CD4-positive, alpha-beta T cell treated with Interleukin-6 for 4 hours (primary cell): ENCODE data around the gene FHOD1.

Experiments
- DNase-seq: peaks from one replicate; pipeline ENCODE4 v3.0.0-alpha.2; 2020; ENCODE audit warnings: mixed read lengths

Gene FHOD1

DNA sequence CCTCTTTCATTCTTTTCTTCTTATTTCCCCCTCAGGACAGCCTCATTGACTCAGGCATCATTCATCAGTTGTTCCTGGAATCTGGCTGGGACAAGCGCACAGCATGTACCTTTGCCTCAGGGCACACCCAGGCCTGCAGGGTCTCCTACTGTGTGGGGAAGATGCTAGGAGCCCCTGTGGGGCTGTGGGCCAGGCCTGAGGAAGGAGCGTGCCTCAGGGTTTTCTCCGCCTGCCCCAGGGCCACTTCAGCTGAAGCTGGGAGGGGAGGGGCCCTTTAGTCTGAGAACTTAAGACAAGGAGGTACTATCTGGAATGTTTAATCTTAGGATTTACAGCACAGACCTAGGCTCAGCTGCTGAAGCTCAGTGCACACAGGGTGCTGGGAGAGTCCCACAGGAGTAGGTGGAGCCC is 40.4 kb downstream of the FHOD1 start:
- DNase-seq: no peak

DNA sequence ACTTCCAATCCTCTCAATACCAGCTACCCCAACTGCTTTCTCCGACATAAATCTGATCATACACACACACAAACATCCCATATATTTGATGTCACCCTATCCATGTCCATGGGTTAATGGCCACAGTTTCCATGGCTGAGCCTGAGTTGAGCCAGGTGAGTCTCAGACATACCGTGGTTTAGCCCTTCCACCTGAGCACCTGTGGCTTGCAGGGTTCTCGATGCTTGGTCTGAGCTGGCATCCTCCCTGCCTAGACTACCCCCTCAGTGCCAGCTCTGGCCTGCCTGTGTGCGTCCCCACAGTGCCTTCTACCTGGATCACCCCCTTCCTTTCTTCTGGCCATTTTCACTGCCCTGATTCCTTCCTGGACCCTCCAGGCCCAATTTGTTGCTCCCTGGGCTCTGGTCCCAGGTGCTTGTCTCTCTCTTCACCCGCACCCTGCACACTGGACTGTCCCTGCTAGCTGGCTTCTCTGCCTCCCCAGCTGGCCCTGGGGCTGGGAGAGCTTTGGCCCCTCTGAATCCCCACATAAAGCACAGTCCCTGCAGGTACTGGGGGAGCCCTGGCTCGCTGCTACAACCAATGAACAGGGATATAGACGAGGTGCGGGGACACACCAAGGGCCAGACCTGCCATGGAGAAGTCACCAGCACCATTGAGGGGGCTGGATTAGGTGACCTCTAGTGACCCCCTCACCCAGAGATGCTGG is 41.0 kb downstream of the FHOD1 start:
- no peak for DNase-seq

DNA sequence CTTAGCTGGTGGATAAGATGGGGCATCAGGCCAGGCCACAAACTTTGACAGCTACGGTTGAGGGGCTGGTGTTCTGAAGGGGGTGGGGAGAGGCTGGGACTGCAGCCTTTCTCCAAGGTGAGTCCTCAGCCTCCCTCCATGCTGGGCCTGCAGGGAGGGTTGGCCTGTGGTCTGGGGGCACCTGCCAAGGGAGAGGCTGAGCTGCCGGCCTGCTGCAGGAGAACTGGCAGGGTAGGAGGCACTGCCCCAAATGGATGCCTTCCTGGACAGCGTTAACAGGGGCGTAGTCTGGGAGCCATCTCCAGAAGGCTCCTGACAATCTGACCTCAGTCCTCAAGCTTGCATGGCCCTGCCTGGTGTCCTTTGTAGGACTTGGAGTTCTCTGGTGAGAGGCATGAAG is 43.2 kb downstream of the FHOD1 start:
- DNase-seq: no peak

DNA sequence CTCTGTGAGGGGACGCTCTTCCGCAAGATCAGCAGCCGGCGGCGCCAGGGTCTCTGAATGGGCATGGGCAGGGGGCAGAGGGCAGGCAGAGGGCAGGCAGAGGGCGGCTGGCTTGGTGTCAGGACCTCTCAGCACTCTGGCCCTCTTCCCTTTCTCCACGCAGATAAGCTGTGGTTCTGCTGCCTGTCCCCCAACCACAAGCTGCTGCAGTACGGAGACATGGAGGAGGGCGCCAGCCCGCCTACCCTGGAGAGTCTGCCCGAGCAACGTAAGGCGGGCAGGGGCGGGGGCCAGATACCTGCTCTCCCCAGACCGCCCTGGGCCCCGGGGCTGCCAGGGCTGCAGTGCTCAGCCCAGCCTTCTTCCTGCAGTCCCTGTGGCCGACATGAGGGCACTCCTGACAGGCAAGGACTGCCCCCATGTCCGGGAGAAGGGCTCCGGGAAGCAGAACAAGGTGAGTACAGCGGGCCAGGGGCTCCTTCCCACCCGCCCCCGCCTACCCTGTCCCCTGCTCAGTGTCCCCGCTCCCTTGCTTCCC is 44.3 kb downstream of the FHOD1 start:
- no peak for DNase-seq

DNA sequence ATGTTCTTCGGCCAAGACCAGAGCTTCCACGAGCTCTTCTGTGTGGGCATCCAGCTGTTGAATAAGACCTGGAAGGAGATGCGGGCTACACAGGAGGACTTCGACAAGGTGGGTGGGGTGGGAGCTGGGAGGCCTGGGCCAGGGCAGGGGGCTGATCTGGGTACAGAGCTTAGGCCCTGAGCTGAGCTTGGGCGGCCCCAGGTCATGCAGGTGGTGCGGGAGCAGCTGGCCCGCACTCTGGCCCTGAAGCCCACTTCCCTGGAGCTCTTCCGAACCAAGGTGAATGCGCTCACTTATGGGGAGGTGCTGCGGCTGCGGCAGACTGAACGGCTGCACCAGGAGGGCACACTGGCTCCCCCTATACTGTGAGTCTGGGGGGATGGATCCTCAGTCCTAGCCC is 44.9 kb downstream of the FHOD1 start:
- DNase-seq: no peak

DNA sequence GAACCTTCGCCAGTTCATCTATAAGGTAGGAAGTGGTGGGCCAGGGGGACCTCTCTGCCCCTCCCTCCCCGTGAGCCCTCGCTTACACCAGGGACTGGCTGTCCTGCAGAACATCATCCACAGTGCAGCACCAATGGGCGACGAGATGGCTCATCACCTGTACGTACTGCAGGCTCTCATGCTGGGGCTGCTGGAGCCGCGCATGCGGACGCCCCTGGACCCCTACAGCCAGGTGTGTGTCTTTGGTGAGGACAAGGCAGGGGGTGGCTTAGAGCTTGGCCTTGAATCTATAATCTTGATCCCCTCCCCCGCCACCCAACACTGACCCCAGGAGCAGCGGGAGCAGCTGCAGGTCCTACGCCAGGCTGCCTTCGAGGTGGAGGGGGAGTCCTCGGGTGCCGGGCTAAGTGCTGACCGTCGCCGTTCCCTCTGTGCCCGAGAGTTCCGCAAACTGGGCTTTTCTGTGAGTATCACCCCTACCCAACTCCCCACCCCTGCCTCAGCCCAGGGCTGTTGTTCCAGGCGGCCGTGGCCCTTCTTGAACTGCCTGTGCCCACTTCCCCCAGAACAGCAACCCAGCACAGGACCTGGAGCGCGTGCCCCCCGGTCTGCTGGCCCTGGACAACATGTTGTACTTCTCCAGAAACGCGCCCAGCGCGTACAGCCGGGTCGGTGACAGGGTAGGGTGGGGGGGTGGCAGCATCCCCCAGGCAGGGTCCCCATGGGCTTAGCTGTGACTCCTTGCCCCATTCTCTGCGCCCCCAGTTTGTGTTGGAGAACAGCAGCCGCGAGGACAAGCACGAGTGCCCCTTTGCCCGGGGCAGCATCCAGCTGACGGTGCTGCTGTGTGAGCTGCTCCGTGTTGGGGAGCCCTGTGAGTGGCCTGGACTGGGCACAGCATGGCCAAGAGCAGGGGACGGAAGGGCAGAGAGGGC is 45.6 kb downstream of the FHOD1 start:
- DNase-seq: no peak

DNA sequence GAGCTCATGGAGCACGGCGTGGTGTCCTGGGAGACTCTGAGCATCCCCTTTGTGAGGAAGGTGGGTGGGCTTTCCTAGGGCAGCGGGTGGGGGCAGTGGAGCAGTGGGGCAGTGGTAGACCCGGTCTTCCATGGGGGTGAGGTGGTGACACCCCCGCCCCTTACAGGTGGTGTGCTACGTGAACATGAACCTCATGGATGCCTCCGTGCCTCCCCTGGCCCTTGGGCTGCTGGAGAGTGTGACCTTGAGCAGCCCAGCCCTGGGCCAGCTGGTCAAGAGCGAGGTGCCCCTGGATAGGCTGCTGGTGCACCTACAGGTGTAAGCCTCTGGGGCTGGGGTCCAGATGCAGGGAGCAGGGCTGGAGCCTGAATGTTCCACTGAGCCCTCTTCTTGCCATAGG is 46.8 kb downstream of the FHOD1 start:
- no peak for DNase-seq

DNA sequence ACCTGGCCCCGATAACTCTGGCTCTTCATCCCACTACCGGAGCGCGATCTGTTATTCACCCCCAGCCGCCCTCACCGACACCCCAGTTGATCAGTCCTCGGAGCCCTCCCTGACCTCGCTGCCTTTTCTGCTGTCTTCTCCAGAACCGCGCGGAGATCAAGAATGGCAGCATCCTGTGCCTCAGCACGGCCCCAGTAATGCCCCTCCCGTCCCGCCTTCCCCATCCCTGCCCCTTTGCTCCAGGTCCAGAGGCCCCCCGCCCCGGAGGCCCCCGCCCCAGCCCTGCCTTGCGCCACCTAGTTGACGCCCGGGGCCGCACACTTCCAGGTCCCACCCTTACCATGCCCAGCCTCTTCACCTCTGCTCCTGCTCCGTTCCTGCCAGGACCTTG is 47.5 kb downstream of the FHOD1 start:
- DNase-seq: no peak

DNA sequence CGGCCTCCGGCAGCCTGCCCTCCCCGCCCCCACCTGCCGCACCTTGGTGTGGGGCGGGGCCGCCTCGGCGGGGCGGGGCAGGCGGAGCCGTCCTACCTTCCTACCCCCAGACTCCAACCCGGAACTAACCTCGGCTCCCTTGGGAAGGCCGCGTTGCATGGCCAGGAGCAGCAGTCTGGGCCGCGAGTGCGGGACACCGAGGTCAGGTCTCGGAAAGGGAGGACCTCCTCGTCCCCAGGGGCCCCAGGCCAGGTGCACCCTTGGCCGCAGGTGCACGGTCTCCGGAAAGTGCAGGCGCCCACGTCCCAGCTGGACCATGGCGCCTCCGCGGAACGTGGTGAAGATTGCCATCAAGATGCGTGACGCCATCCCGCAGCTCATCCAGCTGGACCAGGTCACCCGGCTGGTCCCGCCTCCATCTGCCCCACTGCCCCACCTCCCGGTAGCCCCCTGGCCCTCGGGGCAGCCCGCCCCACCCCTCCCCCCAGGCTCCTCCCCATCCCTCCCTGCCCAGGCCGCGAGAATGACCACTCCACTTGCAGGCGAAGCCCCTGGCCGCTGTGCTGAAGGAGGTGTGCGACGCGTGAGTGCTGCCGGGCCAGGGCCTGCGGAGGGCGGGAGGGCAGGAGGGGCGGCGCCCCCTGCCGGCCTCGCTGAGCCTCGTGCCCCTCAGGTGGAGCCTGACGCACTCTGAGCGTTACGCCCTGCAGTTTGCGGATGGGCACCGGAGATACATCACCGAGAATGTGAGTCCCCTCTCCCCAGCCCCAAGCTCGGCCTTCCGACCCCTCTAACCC is 48.1 kb downstream of the FHOD1 start, which contains the start of gene ELMO3:
ELMO3 (plus strand) TSS at position 121 of the 797 bp plus-strand sequence; CDS start at position 317, 196 bp downstream.
- no peak for DNase-seq

DNA sequence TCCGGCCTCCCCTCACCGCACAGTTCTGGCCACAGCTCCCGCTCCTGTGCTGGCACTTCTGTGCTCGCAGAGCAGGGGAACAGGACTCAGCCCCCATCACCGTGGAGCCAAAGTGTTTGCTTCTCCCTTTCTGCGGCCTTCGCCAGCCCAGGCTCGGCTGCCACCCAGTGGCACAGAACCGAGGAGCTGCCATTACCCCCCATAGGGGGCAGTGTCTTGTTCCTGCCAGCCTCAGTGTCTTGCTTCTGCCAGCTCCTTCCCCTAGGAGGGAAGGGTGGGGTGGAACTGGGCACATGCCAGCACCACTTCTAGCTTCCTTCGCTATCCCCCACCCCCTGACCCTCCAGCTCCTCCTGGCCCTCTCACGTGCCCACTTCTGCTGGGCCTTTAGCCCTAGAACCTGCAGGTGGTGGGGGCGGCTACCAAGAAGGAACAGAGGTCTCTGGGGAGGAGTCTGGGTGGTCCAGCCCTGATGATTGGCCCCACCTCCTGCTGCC is 49.0 kb downstream of the FHOD1 start:
- no peak for DNase-seq

DNA sequence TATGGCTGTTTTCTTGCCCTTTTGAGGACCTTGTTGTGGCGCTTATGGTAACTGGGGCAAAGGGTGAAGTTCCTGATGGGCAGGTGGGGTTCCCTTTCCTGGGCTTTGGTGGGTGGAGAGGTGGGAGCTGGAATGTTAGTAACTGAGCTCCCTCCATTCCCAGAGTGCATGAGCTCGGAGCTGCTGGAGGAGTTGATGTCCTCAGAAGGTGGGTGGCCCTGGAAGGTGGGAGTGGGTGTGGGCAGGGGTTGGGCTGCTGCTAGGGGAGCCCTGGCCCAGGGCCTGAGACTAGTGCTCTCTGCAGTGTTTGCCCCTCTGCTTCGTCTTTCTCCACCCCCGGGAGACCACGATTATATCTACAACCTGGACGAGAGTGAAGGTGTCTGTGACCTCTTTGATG is 49.6 kb downstream of the FHOD1 start:
- DNase-seq: no peak

DNA sequence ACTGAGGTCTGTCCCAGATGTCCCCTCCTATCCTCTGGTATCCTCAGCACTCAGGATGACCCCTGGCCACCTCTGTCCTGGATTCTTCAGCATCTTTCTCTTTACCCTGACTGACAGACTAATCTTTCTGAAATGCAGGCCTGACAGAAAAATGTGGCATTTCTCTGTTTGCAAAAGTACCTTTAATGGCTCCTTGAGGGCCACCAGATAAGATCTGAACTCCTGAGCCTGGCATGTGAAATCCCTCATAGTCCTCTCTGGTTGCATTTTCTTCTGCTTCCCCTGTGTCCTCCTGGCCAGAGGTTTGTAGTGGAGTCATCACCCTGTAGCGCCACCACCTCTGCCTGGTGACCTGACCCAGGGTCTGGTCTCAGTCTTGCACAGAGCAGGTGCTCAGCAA is 50.4 kb downstream of the FHOD1 start:
- no peak for DNase-seq

DNA sequence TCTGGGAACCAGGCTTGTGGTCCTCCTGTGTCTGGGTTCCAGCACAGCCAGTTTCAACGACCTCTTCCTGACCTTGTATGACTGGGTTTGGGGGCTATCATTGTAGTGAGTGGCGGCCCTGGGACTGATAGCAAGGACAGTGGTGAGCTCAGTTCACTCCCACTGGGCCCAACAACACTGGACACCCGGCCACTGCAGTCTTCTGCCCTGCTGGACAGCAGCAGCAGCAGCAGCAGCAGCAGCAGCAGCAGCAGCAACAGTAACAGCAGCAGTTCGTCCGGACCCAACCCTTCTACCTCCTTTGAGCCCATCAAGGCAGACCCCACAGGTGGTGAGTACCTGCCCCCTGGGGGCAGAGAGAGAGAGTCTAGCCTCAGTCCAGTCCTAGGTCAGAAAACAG is 51.6 kb downstream of the FHOD1 start:
- no peak for DNase-seq

DNA sequence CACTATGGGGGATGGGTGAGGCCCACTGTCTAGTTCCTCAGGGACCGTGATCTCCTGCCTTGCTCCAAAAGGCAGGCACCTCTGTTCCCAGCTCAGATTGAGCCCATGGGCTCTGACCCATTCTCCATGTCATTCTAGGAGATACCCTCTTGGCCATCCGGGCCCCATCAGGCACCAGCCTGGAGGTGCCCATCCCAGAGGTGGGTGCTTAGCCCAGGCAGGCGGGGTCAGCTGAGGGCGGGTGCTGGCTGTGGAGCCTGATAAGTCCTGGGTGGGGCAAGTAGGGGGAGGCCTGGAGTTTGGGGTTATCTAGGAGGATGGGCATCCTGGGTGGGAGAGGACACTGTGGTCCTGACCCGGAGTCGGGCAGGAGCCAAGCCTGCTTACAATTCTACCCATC is 53.0 kb downstream of the FHOD1 start:
- DNase-seq: no peak

DNA sequence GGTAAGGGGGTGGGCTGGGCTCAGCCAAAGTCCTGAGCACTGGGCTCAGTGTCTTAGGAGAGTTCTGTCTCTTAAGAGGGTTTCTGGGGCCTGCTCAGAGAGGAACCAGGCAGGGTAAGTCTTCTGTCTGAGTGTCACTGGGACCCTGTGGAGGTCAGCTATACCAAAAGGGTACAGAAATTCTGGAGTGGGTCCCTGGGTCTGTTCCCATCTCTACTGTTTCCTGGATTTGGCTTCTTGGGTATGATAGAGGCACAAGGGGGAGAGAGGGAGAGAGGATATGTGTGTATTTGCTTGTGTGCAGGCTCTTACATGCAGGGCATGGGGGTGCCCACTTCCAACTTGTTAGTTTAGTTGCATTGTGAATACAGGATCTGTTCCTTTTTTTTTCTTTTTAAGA is 53.7 kb downstream of the FHOD1 start:
- no peak for DNase-seq

DNA sequence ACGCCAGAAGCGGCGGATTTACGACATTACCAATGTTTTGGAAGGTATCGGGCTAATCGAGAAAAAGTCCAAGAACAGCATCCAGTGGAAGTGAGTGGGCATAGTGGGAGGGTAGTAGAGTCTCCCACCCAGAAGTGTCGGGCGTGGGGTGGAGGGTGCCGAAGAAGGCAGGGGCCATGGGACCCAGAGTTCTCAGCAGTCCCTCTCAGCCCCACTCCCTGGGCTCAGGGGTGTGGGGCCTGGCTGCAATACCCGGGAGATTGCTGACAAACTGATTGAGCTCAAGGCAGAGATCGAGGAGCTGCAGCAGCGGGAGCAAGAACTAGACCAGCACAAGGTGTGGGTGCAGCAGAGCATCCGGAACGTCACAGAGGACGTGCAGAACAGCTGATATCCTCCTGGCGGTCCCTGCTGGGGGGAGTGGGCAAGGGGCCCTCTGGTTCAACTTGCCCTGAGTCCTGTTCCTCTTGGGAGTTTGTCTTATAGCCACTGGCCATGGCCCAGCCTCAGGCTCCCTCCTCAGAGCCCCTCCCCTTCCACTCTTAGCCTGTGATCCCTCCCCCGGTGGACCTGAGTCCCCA is 54.4 kb downstream of the FHOD1 start:
- no peak for DNase-seq

DNA sequence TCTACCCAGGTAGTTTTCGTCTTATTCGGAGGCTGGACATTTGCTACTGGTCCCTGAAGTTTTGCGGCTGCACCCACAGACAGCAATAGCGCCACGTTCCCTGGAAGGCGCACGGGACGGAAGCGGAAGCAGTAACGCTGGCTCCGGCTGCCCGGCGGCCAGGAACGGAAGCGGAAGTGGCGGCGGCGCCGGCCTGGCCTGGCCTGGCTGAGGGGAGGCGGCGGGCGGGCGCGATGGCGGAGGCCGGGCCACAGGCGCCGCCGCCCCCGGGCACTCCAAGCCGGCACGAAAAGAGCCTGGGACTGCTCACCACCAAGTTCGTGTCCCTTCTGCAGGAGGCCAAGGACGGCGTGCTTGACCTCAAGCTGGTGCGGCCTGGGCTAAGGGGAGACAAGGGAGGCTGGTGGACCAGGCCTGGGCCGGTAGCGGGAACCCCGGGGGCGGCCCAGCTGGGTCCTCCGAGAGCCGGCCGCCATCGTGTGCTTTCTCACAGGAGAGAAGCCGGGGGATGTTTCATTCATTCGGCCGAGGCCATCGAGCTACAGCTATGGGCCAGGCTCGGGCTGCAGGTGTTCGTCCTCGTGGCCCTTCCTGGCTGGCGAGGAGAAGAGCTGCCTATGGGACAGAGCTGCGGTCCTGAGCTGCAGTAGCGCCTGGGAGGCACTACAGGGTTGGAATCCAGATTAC is 55.1 kb downstream of the FHOD1 start, which contains the start of gene E2F4:
E2F4 (plus strand) TSS at position 161 of the 687 bp plus-strand sequence; CDS start at position 234, 73 bp downstream.
- DNase-seq: peak; percentile 89

DNA sequence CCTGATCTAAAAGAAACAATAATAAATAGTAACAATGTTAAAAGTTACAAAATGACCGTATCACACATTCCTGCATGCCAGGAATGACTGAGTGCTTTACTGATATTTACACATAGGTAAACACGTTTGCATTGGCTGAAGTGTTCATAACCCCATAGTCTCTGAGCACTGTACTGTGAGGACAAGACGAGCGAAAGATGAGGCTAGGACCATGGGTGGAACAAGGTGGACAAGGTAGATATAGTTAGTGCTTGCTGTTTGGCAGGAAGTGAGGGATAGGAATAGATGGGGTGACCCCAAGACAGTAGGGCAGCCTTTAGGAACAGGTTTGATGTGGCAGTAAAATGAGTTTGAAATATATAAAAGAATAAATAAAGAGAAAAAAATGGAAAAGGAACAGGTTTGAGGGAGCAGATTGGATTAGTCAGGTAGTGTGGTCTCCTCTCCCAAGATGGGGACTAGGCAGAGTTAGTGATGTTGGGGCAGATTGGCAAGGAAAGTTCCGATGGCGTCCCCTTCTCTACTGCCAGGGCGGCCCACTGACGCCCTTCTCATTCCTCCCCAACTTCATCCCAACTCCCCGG is 55.8 kb downstream of the FHOD1 start:
- DNase-seq: no peak

DNA sequence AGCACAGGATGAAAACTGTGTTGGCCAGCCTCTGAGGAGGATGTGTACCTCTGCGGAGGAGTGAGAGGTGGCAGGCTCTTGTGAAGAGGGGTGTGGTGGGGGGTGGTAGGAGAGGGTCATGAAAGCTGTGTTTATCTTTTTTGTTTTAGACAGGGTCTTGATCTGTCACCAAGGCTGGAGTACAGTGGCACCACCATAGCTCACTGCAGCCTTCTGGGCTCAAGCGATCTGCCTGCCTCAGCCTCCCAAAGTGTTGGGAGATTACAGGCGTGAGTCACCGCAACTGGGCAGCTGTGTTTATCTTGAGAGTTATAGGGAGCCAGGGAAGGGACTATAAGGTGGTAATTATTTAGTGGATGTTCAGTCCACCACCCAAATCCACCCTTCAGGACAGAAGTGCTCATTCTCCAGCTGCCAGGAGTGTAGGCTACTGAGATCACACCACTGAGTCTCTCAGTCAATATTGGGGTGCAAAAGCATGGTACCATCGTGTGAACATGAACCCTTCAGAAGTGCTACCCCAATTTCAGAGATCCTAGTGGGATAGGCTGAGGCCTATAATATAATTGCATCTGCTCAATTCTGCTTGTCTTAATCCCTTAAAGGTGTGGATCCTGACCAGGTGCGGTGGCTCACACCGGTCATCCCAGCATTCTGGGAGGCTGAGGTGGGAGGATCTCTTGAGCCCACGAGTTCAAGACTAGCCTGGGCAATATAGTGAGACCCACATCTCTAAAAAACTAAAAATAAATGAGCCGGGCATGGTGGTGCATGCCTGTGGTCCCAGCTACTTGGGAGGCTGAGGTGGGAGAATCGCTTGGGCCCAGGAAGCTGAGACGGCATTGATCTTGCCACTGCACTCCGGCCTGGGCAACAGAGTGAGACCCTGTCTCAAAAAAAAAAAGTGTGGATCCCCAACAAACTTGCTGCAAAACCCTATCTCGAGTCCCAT is 56.6 kb downstream of the FHOD1 start:
- DNase-seq: no peak

DNA sequence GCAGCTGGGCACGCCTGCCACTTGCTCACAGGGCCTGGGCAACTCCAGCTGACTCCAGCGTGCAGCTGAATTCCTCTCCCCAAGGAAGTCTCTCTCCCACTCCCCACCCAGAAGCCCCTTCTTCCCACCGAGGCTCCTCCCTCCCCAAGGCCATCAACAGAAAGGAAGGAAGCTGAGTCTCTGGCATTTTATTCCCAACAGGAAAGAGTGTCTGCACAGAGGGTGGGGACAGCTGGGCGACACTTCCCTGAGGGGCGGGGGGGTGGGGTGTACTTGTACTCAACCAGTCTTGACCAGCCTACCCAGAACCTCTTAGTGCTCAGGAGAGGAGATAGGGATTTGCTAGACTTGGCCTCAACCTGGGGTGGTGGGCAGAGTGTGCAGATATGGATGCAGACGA is 57.2 kb downstream of the FHOD1 start, which contains the start of gene EXOC3L1:
EXOC3L1 (minus strand) TSS at position 96 of the 400 bp plus-strand sequence. CDS start 460 bp downstream, outside the sequence.
- DNase-seq: no peak
